Measurements from ENCODE around the gene TREX2. TPM values are rescaled to one million over a fixed set of nuclear protein-coding genes. Genes with fewer than 3 reads are reported as not detected.

Gene TREX2
- total RNA-seq, 1 experiment from 2014 or later: 2.9 TPM

- no peaks in the 10 kb centered on the region for H3K27me3 ChIP-seq (ENCODE audit: insufficient read depth, low read length)
- CTCF ChIA-PET: no interaction called here
- H3K4me1 ChIP-seq (ENCODE audit: control insufficient read depth in 1 of 2, insufficient read depth in 2 of 2, low read length in 2 of 2): no peaks in the 10 kb centered on the region
- no peak overlapping the region for H3K27ac ChIP-seq (ENCODE audit: low read depth, low read length)
- no peaks in the 10 kb centered on the region for H3K9me3 ChIP-seq (ENCODE audit: control insufficient read depth in 1 of 2, insufficient read depth in 1 of 2, low read depth in 1 of 2, low read length in 2 of 2)
- no peak overlapping the region for H3K9ac ChIP-seq (ENCODE audit: low read length)
- no peak overlapping the region for H2AFZ ChIP-seq (ENCODE audit: low read depth, low read length, poor library complexity, severe bottlenecking)
- ATAC-seq: no peak
- POLR2A ChIA-PET: no interaction called here
- no peaks in the 10 kb centered on the region for H4K20me1 ChIP-seq (ENCODE audit: insufficient read depth)
- no peak overlapping the region for H3K4me3 ChIP-seq (replicated peaks in 1 of 2; ENCODE audit: low read depth in 1 of 2, low read length in 2 of 2)
- intact Hi-C loops (cut with micrococcal nuclease): no loop called here
- no peak for TF ChIP-seq ELF1 (IDR thresholded peaks at IDR 0.05; ENCODE audit: borderline replicate concordance, low read depth)
- no peak for TF ChIP-seq EGR1 (IDR thresholded peaks at IDR 0.05; ENCODE audit: low read depth)
- TF ChIP-seq RAD21 (IDR thresholded peaks at IDR 0.05; ENCODE audit: low read depth): no peak
- TF ChIP-seq SRF (IDR thresholded peaks at IDR 0.05; ENCODE audit: low read depth): no peak
- TF ChIP-seq YY1 (IDR thresholded peaks at IDR 0.05; ENCODE audit: extremely low read depth, insufficient replicate concordance, low read depth, low read length): no peak
- no peak for TF ChIP-seq TCF7L2 (IDR thresholded peaks at IDR 0.05; ENCODE audit: borderline replicate concordance, extremely low read depth, insufficient read depth, insufficient read length)
- TF ChIP-seq POLR2A (IDR thresholded peaks at IDR 0.05; ENCODE audit: borderline replicate concordance, extremely low read depth, insufficient read depth, insufficient read length): no peak
- TF ChIP-seq ZBTB33 (IDR thresholded peaks at IDR 0.05; ENCODE audit: extremely low read depth, insufficient replicate concordance, low read length): no peak
- TF ChIP-seq CBX3 (IDR thresholded peaks at IDR 0.05; ENCODE audit: low read depth): no peak
- no peak for TF ChIP-seq JUND (IDR thresholded peaks at IDR 0.05)
- TF ChIP-seq EZH2phosphoT487 (IDR thresholded peaks at IDR 0.05; ENCODE audit: borderline replicate concordance): no peak
- BruUV-seq (replicated peaks): no TSS peak
- no peaks in the 10 kb centered on the region for H3K79me2 ChIP-seq (ENCODE audit: insufficient read depth, low read length)
- no peaks in the 10 kb centered on the region for H3K36me3 ChIP-seq (ENCODE audit: control insufficient read depth in 1 of 2, insufficient read depth in 2 of 2, low read length in 2 of 2)
- no peak for DNase-seq (ENCODE audit: low read depth, low spot score)
- H3K9me2 ChIP-seq (ENCODE audit: insufficient read depth): no peaks in the 10 kb centered on the region
- no peak overlapping the region for H3K4me2 ChIP-seq (ENCODE audit: low read length)
- RAD21 ChIA-PET (ENCODE audit: low non-redundant PET in 1 of 2, low total read pairs in 2 of 2, uncharacterized antibody in 2 of 2, unreplicated experiment in 2 of 2): no interaction called here
These were observed 48.4 kb downstream of the TREX2 start for GRCh38 chrX:153397256-153397960.
